Measurements from ENCODE around the gene ZC3H12C. TPM values are rescaled to one million over a fixed set of nuclear protein-coding genes. Genes with fewer than 3 reads are reported as not detected.

Gene ZC3H12C
- total and polyA plus RNA-seq, 10 of the 15 experiments (the other 5 are each of a cell fraction or from before 2014, with no cell fraction given), result 0.31 to 31.0 (median 3.7) TPM

DNA sequence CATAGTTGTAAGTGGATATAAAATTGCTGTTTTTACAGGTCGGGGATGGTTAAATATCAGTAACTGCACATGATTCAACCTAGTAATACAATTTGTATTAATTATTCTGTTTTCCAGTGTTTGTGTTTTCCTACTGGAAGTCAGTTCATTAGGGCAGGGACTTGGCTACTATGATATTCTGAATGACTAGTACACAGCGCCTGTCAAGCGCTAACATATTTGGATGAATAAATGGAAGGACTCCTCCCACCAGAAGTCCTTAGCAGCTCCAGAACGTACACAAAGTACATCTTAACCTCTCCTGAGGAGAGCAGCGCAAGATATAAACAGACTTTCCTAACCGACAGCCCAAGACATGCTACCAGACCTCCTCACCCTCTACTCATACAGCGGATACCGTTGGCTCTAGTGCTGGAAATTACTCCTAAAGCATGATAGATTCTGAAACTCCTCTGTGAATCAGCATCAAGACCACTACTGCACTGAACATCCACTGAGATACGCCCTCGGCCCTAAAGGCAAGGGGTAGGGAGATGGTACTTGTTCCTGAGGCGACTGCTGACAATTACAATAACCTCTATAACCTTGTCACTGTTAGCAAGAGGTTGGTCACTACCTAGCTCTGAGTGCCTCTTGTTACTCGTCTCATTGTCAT lies 124.2 kb downstream of the ZC3H12C start:
- H3K4me3 ChIP-seq, result no peak overlapping the region
- RAD21 ChIA-PET (ENCODE audit: unreplicated experiment), result interaction anchor here (1.2 kb wide), 1 partner anchor 17 kb away, joined by 3 read pairs; no protein-coding TSS in a partner anchor
- H3K9ac ChIP-seq (ENCODE audit: control insufficient read depth, insufficient read depth, low read length), result no peak overlapping the region
- SMC1A ChIA-PET (ENCODE audit: uncharacterized antibody, unreplicated experiment), result interaction anchor here (0.9 to 2.4 kb wide), 6 partner anchors 11 to 150 kb away, joined by 3 to 8 read pairs (median 5); no protein-coding TSS in a partner anchor
- no peak overlapping the region for H2AFZ ChIP-seq (ENCODE audit: control insufficient read depth, low read depth, low read length)
- whole genome bisulfite sequencing (ENCODE audit: insufficient coverage, insufficient replicate concordance, low lambda C conversion rate, missing lambda C conversion rate), result 64% methylated on average over 12 of the region's 12 CpGs
- no peak overlapping the region for H3K27ac ChIP-seq (ENCODE audit: control insufficient read depth, insufficient read depth)
- TSS peak; percentile 22 for BruUV-seq (replicated peaks)
- no peaks in the 10 kb centered on the region for H3K36me3 ChIP-seq (ENCODE audit: control insufficient read depth in 2 of 2, insufficient read depth in 2 of 2, low read length in 1 of 2)
- no peaks in the 10 kb centered on the region for H3K27me3 ChIP-seq (replicated peaks in 1 of 2; ENCODE audit: control insufficient read depth in 2 of 2, insufficient read depth in 2 of 2, low read length in 1 of 2)
- CTCF ChIA-PET, result interaction anchor here (0.6 kb wide), 1 partner anchor 284 kb away, joined by 3 read pairs; no protein-coding TSS in a partner anchor
- POLR2A ChIA-PET, result interaction anchor here (0.5 kb wide), 1 partner anchor 89 kb away, joined by 4 read pairs; no protein-coding TSS in a partner anchor
- no peak overlapping the region for H3K4me2 ChIP-seq (ENCODE audit: control insufficient read depth, insufficient read depth)
- TF ChIP-seq ATF3 (IDR thresholded peaks at IDR 0.05; ENCODE audit: borderline replicate concordance, extremely low read depth, low read depth, low read length) (no peak), CREB1 (IDR thresholded peaks at IDR 0.05; ENCODE audit: low read depth) (no peak), RELB (IDR thresholded peaks at IDR 0.05; ENCODE audit: low read depth) (no peak), EP300 (IDR thresholded peaks at IDR 0.05; ENCODE audit: borderline replicate concordance in 1 of 2, control insufficient read depth in 1 of 2, low read depth in 2 of 2, low read length in 2 of 2) (no peak)
- H4K20me1 ChIP-seq (ENCODE audit: control insufficient read depth, insufficient read depth), result no peaks in the 10 kb centered on the region
- no peaks in the 10 kb centered on the region for H3K4me1 ChIP-seq (ENCODE audit: control insufficient read depth, insufficient read depth, low read length)
- intact Hi-C loops (cut with micrococcal nuclease; ENCODE audit: unreplicated experiment) (no loop called here), in situ Hi-C loops (cut with MboI) (no loop called here)
- no peaks in the 10 kb centered on the region for H3K9me3 ChIP-seq (replicated peaks; ENCODE audit: control insufficient read depth, insufficient read depth, low read length)
- no peak for DNase-seq (ENCODE audit: low read depth, low spot score)
- no peak for FAIRE-seq
- H3K79me2 ChIP-seq (ENCODE audit: control insufficient read depth, insufficient read depth, low read length), result no peaks in the 10 kb centered on the region
- no peak; the same call in 1 of the 3 replicates for ATAC-seq
